A673 (cell line): ENCODE results near the gene MVD. TPM values are rescaled to one million over a fixed set of nuclear protein-coding genes. Genes with fewer than 3 reads are reported as not detected.

ENCODE experiments used
- BruUV-seq: library from RNA; stranded (reverse); fragments of 400-500 nt; replicated peaks from 2 replicates; lab custom pipeline; 2021; lab: Mats Ljungman, UMichigan
- CTCF ChIA-PET: fragments of 300-600 bp; sonication (Branson Sonifier 250); formaldehyde crosslinking; loops from one replicate; lab custom pipeline; 2022; ENCODE audit warnings: antibody characterized with exemption; lab: Charles Lee
- POLR2A ChIA-PET: fragments of 300-600 bp; sonication (Branson Sonifier 250); formaldehyde crosslinking; loops from one replicate; lab custom pipeline; 2022; ENCODE audit warnings: antibody characterized with exemption; ENCODE audit not compliant: low non-redundant PET; lab: Charles Lee
- DNase-seq: peaks from one replicate; pipeline ENCODE4 v3.0.0-alpha.2; 2015; ENCODE audit warnings: low spot score
- H3K27ac ChIP-seq: fragments of 200-600 bp; sonication (generic); 2 replicates; pipeline ENCODE4 v1.5.1; 2016; ENCODE audit warnings: mixed run types, low read depth, mild to moderate bottlenecking, mixed read lengths, antibody characterized with exemption, low read length; ENCODE audit not compliant: poor library complexity, severe bottlenecking
- H3K27me3 ChIP-seq: fragments of 200-600 bp; sonication (generic); replicated peaks from 2 replicates; pipeline ENCODE4 v1.6.1; 2017; ENCODE audit warnings: mixed run types, low read depth, mild to moderate bottlenecking, mixed read lengths, antibody characterized with exemption, low read length; ENCODE audit not compliant: insufficient read depth, poor library complexity
- H3K36me3 ChIP-seq: fragments of 200-600 bp; sonication (generic); 2 replicates; pipeline ENCODE4 v1.6.1; 2016; ENCODE audit warnings: mixed run types, mild to moderate bottlenecking, mixed read lengths, antibody characterized with exemption, low read length; ENCODE audit not compliant: insufficient read depth, poor library complexity, severe bottlenecking
- H3K4me1 ChIP-seq: fragments of 200-600 bp; sonication (generic); 2 replicates; pipeline ENCODE4 v1.6.1; 2017; ENCODE audit warnings: mixed run types, mild to moderate bottlenecking, mixed read lengths, antibody characterized with exemption, low read length; ENCODE audit not compliant: insufficient read depth, poor library complexity, severe bottlenecking
- H3K4me3 ChIP-seq: fragments of 200-600 bp; sonication (generic); 2 replicates; pipeline ENCODE4 v1.5.1; 2016; ENCODE audit warnings: low read depth, mixed run types, mild to moderate bottlenecking, mixed read lengths, low read length; ENCODE audit not compliant: poor library complexity, severe bottlenecking
- H3K9me3 ChIP-seq: fragments of 200-600 bp; sonication (generic); 2 replicates; pipeline ENCODE4 v1.6.1; 2016; ENCODE audit warnings: mixed run types, low read depth, mild to moderate bottlenecking, mixed read lengths, antibody characterized with exemption, low read length; ENCODE audit not compliant: poor library complexity, severe bottlenecking
- EZH2 ChIP-seq: fragments of 200-600 bp; sonication (generic); IDR thresholded peaks from 2 replicates; pipeline ENCODE4 v1.6.1; 2017; ENCODE audit warnings: borderline replicate concordance, low read depth, mild to moderate bottlenecking, mixed read lengths, antibody characterized with exemption, low read length; ENCODE audit not compliant: poor library complexity, severe bottlenecking
- intact Hi-C: fragments of 100-400 bp; cut with micrococcal nuclease; formaldehyde crosslinking; loops from one replicate; pipeline ENCODE4 v1.10.0; 2022; ENCODE audit not compliant: unreplicated experiment
- total RNA-seq: library from RNA; stranded (reverse); gene quantifications from 2 replicates; pipeline ENCODE4 v1.2.3, GENCODE V29; 2021
- TF ChIP-seq, protein P1 (sequence below): fragments of 300-800, 200-600 bp; sonication (generic); conservative IDR thresholded peaks from 2 replicates; pipeline ENCODE4 v1.5.1; 2017; ENCODE audit warnings: low read depth, mild to moderate bottlenecking, antibody characterized with exemption, low read length, moderate library complexity, mixed read lengths

MVD gene
- total RNA-seq, 1 experiment from 2014 or later: 131 TPM

GRCh38 chr16:88673716-88674379 lies 11.0 kb upstream of the MVD start:
- BruUV-seq: no TSS peak
- no peak overlapping the region for H3K27ac ChIP-seq
- no peaks in the 10 kb centered on the region for H3K27me3 ChIP-seq
- DNase-seq: no peak
- TF ChIP-seq EZH2: no peak
- TF ChIP-seq, protein P1, sequence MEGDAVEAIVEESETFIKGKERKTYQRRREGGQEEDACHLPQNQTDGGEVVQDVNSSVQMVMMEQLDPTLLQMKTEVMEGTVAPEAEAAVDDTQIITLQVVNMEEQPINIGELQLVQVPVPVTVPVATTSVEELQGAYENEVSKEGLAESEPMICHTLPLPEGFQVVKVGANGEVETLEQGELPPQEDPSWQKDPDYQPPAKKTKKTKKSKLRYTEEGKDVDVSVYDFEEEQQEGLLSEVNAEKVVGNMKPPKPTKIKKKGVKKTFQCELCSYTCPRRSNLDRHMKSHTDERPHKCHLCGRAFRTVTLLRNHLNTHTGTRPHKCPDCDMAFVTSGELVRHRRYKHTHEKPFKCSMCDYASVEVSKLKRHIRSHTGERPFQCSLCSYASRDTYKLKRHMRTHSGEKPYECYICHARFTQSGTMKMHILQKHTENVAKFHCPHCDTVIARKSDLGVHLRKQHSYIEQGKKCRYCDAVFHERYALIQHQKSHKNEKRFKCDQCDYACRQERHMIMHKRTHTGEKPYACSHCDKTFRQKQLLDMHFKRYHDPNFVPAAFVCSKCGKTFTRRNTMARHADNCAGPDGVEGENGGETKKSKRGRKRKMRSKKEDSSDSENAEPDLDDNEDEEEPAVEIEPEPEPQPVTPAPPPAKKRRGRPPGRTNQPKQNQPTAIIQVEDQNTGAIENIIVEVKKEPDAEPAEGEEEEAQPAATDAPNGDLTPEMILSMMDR: no peak
- intact Hi-C loops: no loop called here
- H3K4me1 ChIP-seq: no peaks in the 10 kb centered on the region
- H3K4me3 ChIP-seq: no peak overlapping the region
- ChIA-PET POLR2A (no interaction called here), CTCF (no interaction called here)
- no peaks in the 10 kb centered on the region for H3K36me3 ChIP-seq
- no peaks in the 10 kb centered on the region for H3K9me3 ChIP-seq

DNA sequence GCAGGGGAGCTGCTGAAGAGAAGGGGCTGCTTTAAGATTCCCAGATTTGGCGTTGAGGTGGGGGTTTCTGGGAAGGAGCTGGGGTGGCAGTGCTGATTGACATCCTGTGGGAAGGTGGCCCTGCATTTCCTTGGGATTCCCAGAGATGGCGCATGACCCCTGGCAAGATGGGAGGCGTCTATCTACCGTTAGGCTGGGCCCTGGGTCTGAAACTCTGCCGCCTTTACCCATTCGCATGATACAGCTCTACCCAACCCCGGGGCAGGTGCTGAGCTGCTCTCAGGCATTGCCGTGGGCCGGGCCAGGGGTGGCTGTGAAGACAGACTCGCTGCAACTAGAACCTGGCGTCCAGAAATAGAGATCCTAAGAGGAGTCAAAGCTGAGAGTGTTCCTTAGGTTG lies 9.9 kb upstream of the MVD start:
- CTCF ChIA-PET: interaction anchor here (0.6 to 1.2 kb wide), 4 partner anchors 13 to 574 kb away, joined by 3 to 11 read pairs (median 4); no protein-coding TSS in a partner anchor
- no peaks in the 10 kb centered on the region for H3K27me3 ChIP-seq
- no peaks in the 10 kb centered on the region for H3K36me3 ChIP-seq
- no peaks in the 10 kb centered on the region for H3K4me1 ChIP-seq
- H3K4me3 ChIP-seq: no peak overlapping the region
- H3K9me3 ChIP-seq: no peaks in the 10 kb centered on the region
- intact Hi-C loops: no loop called here
- H3K27ac ChIP-seq: no peak overlapping the region
- TF ChIP-seq, protein P1: peak; percentile 59
- TF ChIP-seq EZH2: no peak
- POLR2A ChIA-PET: interaction anchor here (0.5 kb wide), 1 partner anchor 552 kb away, joined by 7 read pairs; no protein-coding TSS in a partner anchor
- peak; percentile 45 for DNase-seq
- BruUV-seq: no TSS peak

GRCh38 chr16:88671806-88672205 lies 8.9 kb upstream of the MVD start:
- Histone ChIP-seq H3K27ac (no peak overlapping the region), H3K4me3 (no peak overlapping the region), H3K9me3 (no peaks in the 10 kb centered on the region), H3K4me1 (no peaks in the 10 kb centered on the region), H3K36me3 (no peaks in the 10 kb centered on the region), H3K27me3 (no peaks in the 10 kb centered on the region)
- intact Hi-C loops: no loop called here
- TF ChIP-seq, protein P1: no peak
- no peak for TF ChIP-seq EZH2
- no peak for DNase-seq
- BruUV-seq: no TSS peak
- CTCF ChIA-PET: interaction anchor here (1.2 kb wide), 1 partner anchor 14 kb away, joined by 11 read pairs; no protein-coding TSS in a partner anchor
- POLR2A ChIA-PET: no interaction called here
